Right renal pelvis (tissue), 4 donors: ENCODE data around the gene NSUN6. TPM values are rescaled to one million over a fixed set of nuclear protein-coding genes. Genes with fewer than 3 reads are reported as not detected.

Source experiments
- DNase-seq, 4 donors: peaks; one replicate each; pipeline ENCODE4 v3.0.0-alpha.2; 2013; ENCODE audit warnings: low read depth in 4 of 4, low spot score in 3 of 4, missing footprints in 1 of 4
- polyA plus RNA-seq, 4 donors: library from polyadenylated mRNA; unstranded; fragments of 120-200 nt; gene quantifications; one replicate each; pipeline ENCODE4 v1.2.1, GENCODE V29; 2013; ENCODE audit not compliant: insufficient read length in 4 of 4

The NSUN6 gene
- polyA plus RNA-seq, 4 donors: 21.6 to 32.4 (median 22.6) TPM

GRCh38 chr10:18505456-18506118 is 145.8 kb downstream of the NSUN6 start:
- DNase-seq: no peak

GRCh38 chr10:18504161-18504560 is 147.2 kb downstream of the NSUN6 start:
- no peak for DNase-seq

GRCh38 chr10:18501629-18502028 is 149.8 kb downstream of the NSUN6 start:
- DNase-seq: no peak

- no peak for DNase-seq
Measured at GRCh38 chr10:18501198-18501597, 150.2 kb downstream of the NSUN6 start.

GRCh38 chr10:18500576-18500975 is 150.8 kb downstream of the NSUN6 start:
- no peak for DNase-seq

- no peak for DNase-seq
Measured at GRCh38 chr10:18498998-18499397, 152.4 kb downstream of the NSUN6 start.

- DNase-seq: peak in 3 of 4 donors; percentile 4 to 12 (median 6)
Measured at GRCh38 chr10:18497806-18498369, 153.5 kb downstream of the NSUN6 start.

Other genes starting within 250 kb of the NSUN6 start
- gene ARL5B, start 7.8 kb upstream of the NSUN6 start, polyA plus RNA-seq: 10 to 100 TPM; 39.4 to 53.7 (median 51.4) TPM